ENCODE measurements around the gene SEC14L1.

DNA sequence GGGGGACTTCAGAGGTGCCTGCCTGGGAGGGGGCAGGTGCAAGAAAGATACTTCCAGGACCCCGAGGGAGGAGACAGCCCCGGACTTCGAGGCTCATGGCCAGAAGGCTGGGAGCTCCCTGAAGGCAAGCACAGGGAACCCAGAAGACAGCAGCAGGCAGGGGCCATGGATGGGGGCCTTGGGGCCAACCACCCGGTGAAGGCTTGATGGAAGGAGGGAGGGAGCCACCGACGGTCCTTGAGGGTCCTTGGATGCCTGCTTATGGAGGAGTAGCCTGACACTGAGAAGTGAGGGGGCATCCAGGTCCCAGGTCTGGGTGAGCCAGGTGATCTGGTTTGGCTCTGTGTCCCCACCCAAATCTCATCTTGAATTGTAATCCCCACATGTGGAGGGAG, 89.7 kb downstream of the SEC14L1 start:
- TF ChIP-seq, protein P1, sequence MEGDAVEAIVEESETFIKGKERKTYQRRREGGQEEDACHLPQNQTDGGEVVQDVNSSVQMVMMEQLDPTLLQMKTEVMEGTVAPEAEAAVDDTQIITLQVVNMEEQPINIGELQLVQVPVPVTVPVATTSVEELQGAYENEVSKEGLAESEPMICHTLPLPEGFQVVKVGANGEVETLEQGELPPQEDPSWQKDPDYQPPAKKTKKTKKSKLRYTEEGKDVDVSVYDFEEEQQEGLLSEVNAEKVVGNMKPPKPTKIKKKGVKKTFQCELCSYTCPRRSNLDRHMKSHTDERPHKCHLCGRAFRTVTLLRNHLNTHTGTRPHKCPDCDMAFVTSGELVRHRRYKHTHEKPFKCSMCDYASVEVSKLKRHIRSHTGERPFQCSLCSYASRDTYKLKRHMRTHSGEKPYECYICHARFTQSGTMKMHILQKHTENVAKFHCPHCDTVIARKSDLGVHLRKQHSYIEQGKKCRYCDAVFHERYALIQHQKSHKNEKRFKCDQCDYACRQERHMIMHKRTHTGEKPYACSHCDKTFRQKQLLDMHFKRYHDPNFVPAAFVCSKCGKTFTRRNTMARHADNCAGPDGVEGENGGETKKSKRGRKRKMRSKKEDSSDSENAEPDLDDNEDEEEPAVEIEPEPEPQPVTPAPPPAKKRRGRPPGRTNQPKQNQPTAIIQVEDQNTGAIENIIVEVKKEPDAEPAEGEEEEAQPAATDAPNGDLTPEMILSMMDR (IDR thresholded peaks at IDR 0.05) = no peak
- TF ChIP-seq POLR2A (IDR thresholded peaks at IDR 0.05) = no peak
